NOMO-1 treated with dmso at 0.1 percent for 144 hours (cell line): Measurements from ENCODE around the gene PCMTD2.
A peak's percentile ranks its signal among the peaks of the same experiment; 100 is the strongest.
"Not testable (repeated sequence)": the region's sequence is repeated elsewhere in the genome, so short reads cannot be mapped to it uniquely, and the experiment has no call there.

Source experiments
- DNase-seq: peaks from one replicate; lab custom pipeline; 2025; ENCODE audit not compliant: unreplicated experiment; lab: John Stamatoyannopoulos, UW

Gene PCMTD2

GRCh38 chr20:64285579-64286446, 30.3 kb downstream of the PCMTD2 start:
- peak; percentile 2 for DNase-seq

DNA sequence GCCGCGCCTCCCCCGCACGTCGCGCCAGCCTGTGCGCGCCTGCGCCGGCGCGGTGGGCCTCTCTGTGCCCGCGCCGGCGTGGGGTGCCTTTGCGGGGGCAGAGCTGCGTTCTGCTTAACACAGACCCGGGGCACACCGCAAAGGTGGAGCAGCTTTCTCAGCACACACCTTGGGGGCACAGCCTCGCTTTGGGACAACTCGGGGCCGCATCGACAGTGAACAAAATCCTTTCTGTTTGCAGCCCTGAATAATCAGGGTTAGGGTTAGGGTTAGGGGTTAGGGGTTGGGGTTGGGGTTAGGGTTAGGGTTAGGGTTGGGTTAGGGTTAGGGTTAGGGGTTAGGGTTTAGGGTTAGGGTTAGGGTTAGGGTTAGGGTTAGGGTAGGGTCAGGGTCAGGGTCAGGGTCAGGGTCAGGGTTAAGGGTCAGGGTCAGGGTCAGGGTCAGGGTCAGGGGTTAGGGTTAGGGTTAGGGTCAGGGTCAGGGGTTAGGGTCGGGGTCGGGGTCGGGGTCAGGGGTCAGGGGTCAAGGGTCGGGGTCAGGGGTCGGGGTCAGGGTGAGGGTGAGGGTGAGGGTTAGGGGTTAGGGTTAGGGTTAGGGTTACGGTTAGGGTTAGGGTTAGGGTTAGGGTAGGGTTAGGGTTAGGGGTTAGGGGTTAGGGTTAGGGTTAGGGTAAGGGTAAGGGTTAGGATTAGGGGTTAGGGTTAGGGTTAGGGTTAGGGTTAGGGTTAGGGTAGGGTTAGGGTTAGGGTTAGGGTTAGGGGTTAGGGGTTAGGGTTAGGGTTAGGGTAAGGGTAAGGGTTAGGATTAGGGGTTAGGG, 31.1 kb downstream of the PCMTD2 start:
- DNase-seq, result not testable (repeated sequence)

DNA sequence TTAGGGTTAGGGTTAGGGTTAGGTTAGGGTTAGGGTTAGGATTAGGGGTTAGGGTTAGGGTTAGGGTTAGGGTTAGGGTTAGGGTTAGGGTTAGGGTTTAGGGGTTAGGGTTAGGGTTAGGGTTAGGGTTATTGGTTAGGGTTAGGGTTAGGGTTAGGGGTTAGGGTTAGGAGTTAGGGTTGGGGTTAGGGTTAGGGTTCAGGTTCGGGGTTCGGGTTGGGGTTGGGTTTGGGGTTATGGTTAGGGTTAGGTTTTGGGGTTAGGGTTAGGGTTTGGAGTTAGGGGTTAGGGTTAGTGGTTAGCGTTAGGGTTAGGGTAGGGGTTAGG, 31.7 kb downstream of the PCMTD2 start:
- not testable (repeated sequence) for DNase-seq

DNA sequence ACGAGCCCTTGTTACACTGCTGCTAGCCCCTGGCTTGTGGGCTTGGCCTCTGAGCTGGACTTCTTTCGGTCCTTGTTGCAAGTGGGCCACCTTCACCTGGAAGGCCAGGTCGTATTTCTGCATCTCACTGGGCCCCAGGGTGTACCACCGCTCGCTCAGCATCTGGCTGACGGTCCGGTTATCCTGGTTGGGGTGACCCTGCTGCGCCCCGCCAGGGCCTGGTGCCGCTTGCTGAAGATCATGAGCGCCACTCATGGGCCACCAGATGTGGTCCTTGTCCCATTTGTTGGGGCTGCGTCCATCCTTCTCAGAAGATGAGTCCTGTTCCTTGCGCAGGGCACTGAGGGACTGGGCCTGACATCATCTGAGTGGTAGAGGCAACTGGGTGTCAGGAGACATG, 36.6 kb downstream of the PCMTD2 start:
- DNase-seq, result not testable (repeated sequence)

DNA sequence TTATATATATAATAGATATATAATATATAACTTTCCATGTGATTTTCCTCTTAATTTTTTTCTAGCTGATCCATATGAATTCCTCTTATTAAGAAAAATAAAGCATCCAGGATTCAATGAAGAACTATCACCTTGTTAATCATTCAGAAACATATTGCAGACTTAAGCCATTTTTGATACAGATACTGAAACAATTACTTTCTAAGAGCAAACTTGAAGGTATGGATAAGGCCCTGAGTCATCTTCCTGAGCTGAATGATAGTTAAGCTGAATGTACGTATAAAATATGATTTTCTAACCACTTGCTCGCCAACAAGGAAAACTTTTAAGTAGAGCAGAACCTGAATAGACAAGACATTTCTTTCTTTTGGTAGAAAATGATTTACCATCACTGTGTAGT, 47.5 kb downstream of the PCMTD2 start:
- not testable (repeated sequence) for DNase-seq

DNA sequence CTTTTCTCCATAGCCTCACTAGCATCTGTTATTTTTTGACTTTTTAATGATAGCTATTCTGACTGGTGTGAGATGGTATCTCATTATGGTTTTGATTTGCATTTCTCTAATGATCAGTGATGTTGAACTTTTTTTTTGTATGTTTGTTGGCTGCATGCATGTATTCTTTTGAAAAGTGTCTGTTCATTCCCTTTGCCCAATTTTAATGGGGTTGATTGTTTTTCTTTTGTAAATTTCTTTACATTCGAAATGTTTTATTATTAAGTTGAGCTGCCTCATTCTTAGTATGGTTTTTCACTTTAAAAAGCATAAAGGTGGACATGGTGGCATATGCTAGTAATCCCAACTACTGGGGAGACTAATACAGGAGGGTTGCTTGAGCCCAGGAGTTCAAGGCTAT, 58.2 kb downstream of the PCMTD2 start:
- DNase-seq, result not testable (repeated sequence)

- DNase-seq, result not testable (repeated sequence)
These were observed 59.8 kb downstream of the PCMTD2 start for GRCh38 chr20:64315381-64315780.

DNA sequence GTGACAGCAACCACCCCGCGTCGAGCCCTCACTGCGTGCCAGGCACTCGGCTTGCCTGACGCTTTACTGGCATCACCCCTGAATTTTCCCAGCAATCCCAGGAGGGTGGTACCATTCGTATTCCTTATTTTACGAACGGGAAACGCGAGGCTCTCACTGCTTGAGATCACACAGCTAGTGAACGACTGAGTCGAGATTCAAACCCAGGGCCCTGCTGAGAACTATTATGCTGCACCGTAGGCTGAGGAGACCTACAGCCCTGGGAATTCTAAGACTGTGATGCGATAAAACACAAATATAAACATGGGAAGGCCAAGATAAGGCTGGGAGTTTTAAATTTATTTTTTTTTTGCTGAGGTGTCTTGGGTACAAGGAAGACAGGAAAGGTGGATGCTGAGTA, 60.3 kb downstream of the PCMTD2 start:
- not testable (repeated sequence) for DNase-seq

- DNase-seq, result not testable (repeated sequence)
These were observed 61.0 kb downstream of the PCMTD2 start for GRCh38 chr20:64316415-64317083.

DNA sequence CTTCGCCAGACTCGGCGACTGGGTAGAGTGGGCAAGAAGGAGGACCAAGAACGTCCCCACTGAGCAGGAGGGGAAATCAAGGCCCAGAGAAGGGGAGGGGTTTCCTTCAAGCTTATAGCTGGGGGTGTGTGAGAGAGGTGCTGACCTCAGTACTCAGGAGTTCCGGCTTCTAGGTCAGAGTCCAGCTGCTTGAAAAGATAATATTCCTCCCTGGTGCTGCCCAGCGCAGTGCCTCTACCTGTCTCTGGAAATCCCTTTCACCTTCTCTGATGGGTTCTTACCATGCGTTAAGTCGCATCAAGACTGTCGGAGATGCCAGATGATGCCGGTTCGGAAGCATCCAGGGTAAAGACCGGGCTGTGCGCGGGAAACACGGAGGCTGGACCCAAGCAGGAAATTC, 61.8 kb downstream of the PCMTD2 start:
- not testable (repeated sequence) for DNase-seq

DNA sequence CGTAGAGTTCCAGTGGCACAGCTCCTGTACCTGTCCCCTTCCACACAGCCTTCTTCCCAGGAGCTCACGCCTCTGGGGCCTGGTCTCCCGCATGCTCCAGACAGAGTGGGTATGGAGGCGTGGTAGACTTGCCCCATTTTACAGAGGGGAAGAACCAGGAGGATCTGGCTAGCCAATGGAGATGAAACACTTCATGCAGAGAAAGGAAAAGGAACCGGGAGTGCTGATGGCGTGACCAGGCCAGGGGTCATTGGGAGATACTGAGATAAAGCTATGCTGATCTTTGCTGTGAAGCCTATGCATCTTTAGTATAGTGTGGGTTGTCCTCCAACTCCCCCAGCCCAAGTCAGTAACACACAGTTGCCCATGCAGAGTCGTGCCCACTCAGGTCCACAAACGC, 62.5 kb downstream of the PCMTD2 start:
- DNase-seq, result not testable (repeated sequence)

GRCh38 chr20:64322031-64322789, 66.7 kb downstream of the PCMTD2 start:
- not testable (repeated sequence) for DNase-seq
